Ovary (tissue), 9 donors: Measurements from ENCODE around the gene UBE2S. TPM values are rescaled to one million over a fixed set of nuclear protein-coding genes. Genes with fewer than 3 reads are reported as not detected.

Experiments used
- DNase-seq, 5 donors: peaks; one replicate each; pipeline ENCODE4 v3.0.0-alpha.2; 2019 to 2020
- H3K27ac ChIP-seq, 2 donors: fragments of 200-600 bp; one replicate each; pipeline versions ENCODE4 v1.5.1 to v1.8.0; 2019 to 2022
- H3K27me3 ChIP-seq: fragments of 200-600 bp; one replicate; pipeline ENCODE4 v1.8.0; 2022
- H3K36me3 ChIP-seq: fragments of 200-600 bp; sonication (generic); one replicate; pipeline ENCODE4 v1.5.1; 2019
- H3K4me1 ChIP-seq: one replicate; pipeline ENCODE4 v1.8.1; 2013; ENCODE audit warnings: mild to moderate bottlenecking, moderate library complexity; ENCODE audit not compliant: insufficient read depth
- H3K4me3 ChIP-seq: fragments of 200-600 bp; sonication (generic); one replicate; pipeline ENCODE4 v1.5.1; 2017
- H3K9me3 ChIP-seq, 2 donors: fragments of 200-600 bp in 1 of 2; sonication (generic) in 1 of 2; one replicate each; pipeline versions ENCODE4 v1.5.1 to v1.8.1; 2013 to 2019; ENCODE audit warnings: mild to moderate bottlenecking in 1 of 2, moderate library complexity in 1 of 2
- CTCF ChIP-seq, 3 donors: fragments of 450-650 bp in 2 of 3; fragments of 200-600 bp in 1 of 3; IDR thresholded peaks; one replicate each; pipeline versions ENCODE4 v1.5.1 to v1.8.0; 2016 to 2022; ENCODE audit warnings: antibody characterized with exemption in 3 of 3, mild to moderate bottlenecking in 1 of 3
- EP300 ChIP-seq: sonication (generic); formaldehyde crosslinking; IDR thresholded peaks from one replicate; pipeline ENCODE4 v1.6.1; 2017; ENCODE audit warnings: antibody characterized with exemption
- POLR2A ChIP-seq: fragments of 450-650 bp; IDR thresholded peaks from one replicate; pipeline ENCODE4 v1.6.1; 2017; ENCODE audit warnings: antibody characterized with exemption, mild to moderate bottlenecking, moderate library complexity
- WGBS, 3 donors: extraction: QIAGEN DNeasy Blood & Tissue Kit in 1 of 3; methylation state at CpG; one replicate each; pipeline versions ENCODE4 v1.1.5 to v1.1.7; 2013 to 2017; 5-methylcytosine and 5-hydroxymethylcytosine counted together
- intact Hi-C, 4 donors: fragments of 100-400 bp; cut with DNase I; formaldehyde crosslinking; loops; one replicate each; pipeline versions ENCODE4 v1.11.0 to v1.15.1; 2022 to 2023
- polyA plus RNA-seq, 2 donors: library from polyadenylated mRNA; stranded (reverse); fragments of 200-250 nt in 1 of 2; fragments of 350-450 nt in 1 of 2; fragmentation: Illumina TruSeq in 1 of 2; extraction: RNeasy Lipid Tissue Mini Kit (QIAGEN cat#74804) in 1 of 2; gene quantifications; one replicate each; pipeline ENCODE4 v1.2.3, GENCODE V29; 2013 to 2014
- total RNA-seq, 7 donors: library from RNA; depleted of rRNA in 2 of 7; stranded (reverse); fragments of >200 nt in 2 of 7; fragmentation: NEBNext Ultra II Directional in 3 of 7; extraction: Animal tissue kit (Norgen Biotek cat#: 25700) in 3 of 7; gene quantifications; one replicate each; pipeline versions ENCODE4 v1.1.0 to v1.2.4, GENCODE V29; 2016 to 2023
- donor health status: DM: no; HTN: no; CAD: no; lungs with moderate emphysema.
- donor health status: DM: no; HTN: no; CAD: no.
- donor health status: Bipolar disorder and iron deficiency.
- donor health status: DM: yes; HTN: yes; CAD: no.
- donor health status: DM: no; HTN: no; CAD: no.
- donor health status: DM: yes; HTN: yes; CAD: no.

The UBE2S gene
- total and polyA plus RNA-seq, 9 donors, result 3.2 to 30.1 (median 16.1) TPM

- intact Hi-C loops, result no loop called here
- no peak overlapping the region for H3K4me3 ChIP-seq
- DNase-seq, result no peak
- TF ChIP-seq CTCF (IDR thresholded peaks at IDR 0.05) (no peak), EP300 (no peak), POLR2A (no peak)
- H3K27me3 ChIP-seq, result no peaks in the 10 kb centered on the region
- WGBS, 3 donors, result 84 to 88% (median 88%) methylated on average over 11 to 14 of the region's 14 CpGs
- no peaks in the 10 kb centered on the region for H3K4me1 ChIP-seq
- no peaks in the 10 kb centered on the region for H3K36me3 ChIP-seq
- H3K9me3 ChIP-seq, result no peaks in the 10 kb centered on the region
- H3K27ac ChIP-seq, result no peak overlapping the region
These were observed 24.8 kb upstream of the UBE2S start for GRCh38 chr19:55432241-55432959.

GRCh38 chr19:55431183-55431582, 23.6 kb upstream of the UBE2S start:
- Histone ChIP-seq H3K27ac (no peak overlapping the region), H3K27me3 (no peaks in the 10 kb centered on the region), H3K9me3 (no peaks in the 10 kb centered on the region), H3K36me3 (no peaks in the 10 kb centered on the region), H3K4me1 (no peaks in the 10 kb centered on the region), H3K4me3 (no peak overlapping the region)
- no peak for DNase-seq
- intact Hi-C loops, result no loop called here
- TF ChIP-seq POLR2A (no peak), EP300 (no peak), CTCF (IDR thresholded peaks at IDR 0.05) (no peak)
- WGBS, 3 donors, result 85 to 95% (median 89%) methylated on average over 1 of the region's 1 CpG

- Histone ChIP-seq H3K4me3 (no peak overlapping the region), H3K4me1 (no peaks in the 10 kb centered on the region), H3K9me3 (no peaks in the 10 kb centered on the region), H3K27me3 (no peaks in the 10 kb centered on the region), H3K36me3 (no peaks in the 10 kb centered on the region), H3K27ac (no peak overlapping the region)
- no peak for TF ChIP-seq EP300
- no peak for TF ChIP-seq POLR2A
- TF ChIP-seq CTCF (IDR thresholded peaks at IDR 0.05), result no peak
- WGBS, 3 donors, result 57 to 72% (median 70%) methylated on average over 2 of the region's 2 CpGs
- intact Hi-C loops, result no loop called here
- DNase-seq, result no peak
These were observed 18.5 kb upstream of the UBE2S start for GRCh38 chr19:55426042-55426441.

GRCh38 chr19:55424518-55424917, 16.9 kb upstream of the UBE2S start:
- no peak overlapping the region for H3K27ac ChIP-seq
- H3K9me3 ChIP-seq, result no peaks in the 10 kb centered on the region
- H3K27me3 ChIP-seq, result no peaks in the 10 kb centered on the region
- no peaks in the 10 kb centered on the region for H3K36me3 ChIP-seq
- H3K4me1 ChIP-seq, result no peaks in the 10 kb centered on the region
- H3K4me3 ChIP-seq, result no peak overlapping the region
- intact Hi-C loops, result no loop called here
- no peak for TF ChIP-seq EP300
- TF ChIP-seq CTCF (IDR thresholded peaks at IDR 0.05), result no peak
- TF ChIP-seq POLR2A, result no peak
- WGBS, 3 donors, result 62 to 69% (median 69%) methylated on average over 3 of the region's 3 CpGs
- DNase-seq, result no peak
